IPS-15b (cell line): ENCODE data around the gene PAQR7.

Source experiments
- H3K27me3 ChIP-seq: one replicate; pipeline ENCODE4 v1.6.1; 2013; ENCODE audit warnings: low read length; ENCODE audit not compliant: control insufficient read depth, insufficient read depth
- H3K36me3 ChIP-seq: one replicate; pipeline ENCODE4 v1.6.1; 2013; ENCODE audit warnings: low read length; ENCODE audit not compliant: control insufficient read depth, insufficient read depth
- H3K4me1 ChIP-seq: one replicate; pipeline ENCODE4 v1.6.1; 2013; ENCODE audit warnings: mild to moderate bottlenecking, low read length; ENCODE audit not compliant: control insufficient read depth, insufficient read depth
- H3K4me3 ChIP-seq: one replicate; pipeline ENCODE4 v1.5.1; 2013; ENCODE audit warnings: low read depth, low read length
- H3K9ac ChIP-seq: one replicate; pipeline ENCODE4 v1.6.1; 2013; ENCODE audit warnings: low read depth, mild to moderate bottlenecking, low read length
- H3K9me3 ChIP-seq: one replicate; pipeline ENCODE4 v1.6.1; 2013; ENCODE audit warnings: mild to moderate bottlenecking, low read length; ENCODE audit not compliant: control insufficient read depth, insufficient read depth

The PAQR7 gene

GRCh38 chr1:25818569-25818968 lies 56.9 kb downstream of the PAQR7 start:
- Histone ChIP-seq H3K4me3 (peak overlapping the region; percentile 95), H3K36me3 (peaks cover 12% of the 10 kb centered on the region)

DNA sequence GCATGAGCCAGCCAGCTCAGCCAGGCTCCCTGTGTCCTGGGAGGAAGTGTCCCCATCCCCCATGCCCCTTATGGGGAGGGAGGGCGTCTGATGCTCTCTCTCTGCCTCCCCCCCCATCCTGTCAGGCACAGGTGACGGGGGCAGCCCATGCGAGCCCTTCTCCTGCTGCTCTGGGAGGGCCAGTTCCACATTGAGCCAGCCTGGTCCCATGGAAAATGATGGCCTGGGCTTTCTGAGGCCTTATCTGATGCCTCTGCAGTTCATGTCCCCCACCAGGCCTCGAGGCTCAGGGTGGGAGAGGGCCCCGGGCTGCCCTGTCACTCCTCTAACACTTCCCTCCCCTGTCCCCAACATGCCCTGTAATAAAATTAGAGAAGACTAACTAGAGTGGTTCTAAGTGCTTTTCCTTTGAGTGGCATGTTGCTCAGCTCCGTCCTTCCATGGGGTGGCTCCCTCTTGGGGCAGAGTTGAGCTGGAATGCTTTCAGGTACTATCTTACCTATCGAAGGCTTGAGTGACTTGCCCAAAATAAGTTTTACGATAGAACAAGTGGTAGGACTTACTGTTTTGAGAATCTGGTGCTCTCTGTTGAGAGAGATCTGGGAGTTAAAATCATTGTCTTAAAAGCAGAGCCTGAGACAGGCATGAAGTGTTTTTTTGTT lies 57.5 kb downstream of the PAQR7 start:
- Histone ChIP-seq H3K27me3 (peaks cover 11% of the 10 kb centered on the region), H3K4me1 (peaks cover 9% of the 10 kb centered on the region), H3K36me3 (peaks cover 13% of the 10 kb centered on the region), H3K4me3 (no peak overlapping the region), H3K9ac (no peak overlapping the region), H3K9me3 (no peaks in the 10 kb centered on the region)

More at GRCh38 chr1:25818569-25818968, 56.9 kb downstream of the PAQR7 start:
- H3K4me1 ChIP-seq, result peaks cover 9% of the 10 kb centered on the region
- no peaks in the 10 kb centered on the region for H3K9me3 ChIP-seq
- peaks cover 11% of the 10 kb centered on the region for H3K27me3 ChIP-seq
- H3K9ac ChIP-seq, result no peak overlapping the region

GRCh38 chr1:25816112-25816718 lies 59.3 kb downstream of the PAQR7 start:
- Histone ChIP-seq H3K9me3 (no peaks in the 10 kb centered on the region), H3K36me3 (peaks cover 19% of the 10 kb centered on the region)

DNA sequence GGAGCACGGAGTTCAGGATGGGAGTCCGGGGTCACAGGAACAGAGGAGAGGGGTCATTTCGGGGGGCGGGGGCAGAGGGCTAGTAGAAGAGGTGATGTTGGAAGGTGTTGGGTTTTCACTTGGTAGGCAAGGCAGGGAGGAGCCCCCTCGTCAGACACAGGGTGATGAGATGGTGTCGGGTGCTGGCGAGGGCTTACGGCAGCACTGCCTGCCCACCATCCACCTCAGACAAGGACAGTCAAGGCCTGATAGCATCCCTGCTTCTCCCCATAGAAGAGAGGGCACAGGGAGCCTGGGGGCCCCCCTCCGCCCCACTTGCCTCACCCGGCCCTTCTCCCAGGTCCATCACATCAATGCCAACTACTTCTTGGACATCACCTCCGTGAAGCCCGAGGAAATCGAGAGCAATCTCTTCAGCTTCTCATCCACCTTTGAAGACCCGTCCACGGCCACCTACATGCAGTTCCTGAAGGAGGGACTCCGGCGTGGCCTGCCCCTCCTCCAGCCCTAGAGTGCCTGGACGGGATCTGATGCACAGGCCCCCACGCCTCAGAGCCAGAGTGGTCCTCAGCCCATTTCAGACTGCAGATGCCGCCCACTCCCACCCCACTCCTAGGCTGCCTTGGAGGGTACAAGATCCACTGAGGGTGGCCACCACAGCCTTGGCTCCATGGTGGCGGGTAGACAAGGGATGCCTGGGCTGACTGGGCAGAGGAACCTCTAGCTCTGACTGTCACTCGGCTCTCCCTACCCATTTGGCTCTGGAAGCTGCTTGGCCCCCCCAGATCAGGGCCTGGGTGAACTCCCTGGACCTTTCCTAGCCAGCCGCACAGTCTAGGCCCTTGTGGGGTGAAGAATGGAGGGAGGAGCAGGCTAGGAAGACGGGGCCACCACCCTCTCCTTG lies 60.0 kb downstream of the PAQR7 start:
- no peaks in the 10 kb centered on the region for H3K27me3 ChIP-seq
- H3K4me3 ChIP-seq, result no peak overlapping the region
- H3K4me1 ChIP-seq, result peaks cover 9% of the 10 kb centered on the region
- H3K9me3 ChIP-seq, result no peaks in the 10 kb centered on the region
- H3K9ac ChIP-seq, result no peak overlapping the region
- peaks cover 21% of the 10 kb centered on the region for H3K36me3 ChIP-seq

More at GRCh38 chr1:25816112-25816718, 59.3 kb downstream of the PAQR7 start:
- Histone ChIP-seq H3K4me1 (peaks cover 9% of the 10 kb centered on the region), H3K27me3 (peaks cover 3% of the 10 kb centered on the region), H3K9ac (no peak overlapping the region), H3K4me3 (no peak overlapping the region)

DNA sequence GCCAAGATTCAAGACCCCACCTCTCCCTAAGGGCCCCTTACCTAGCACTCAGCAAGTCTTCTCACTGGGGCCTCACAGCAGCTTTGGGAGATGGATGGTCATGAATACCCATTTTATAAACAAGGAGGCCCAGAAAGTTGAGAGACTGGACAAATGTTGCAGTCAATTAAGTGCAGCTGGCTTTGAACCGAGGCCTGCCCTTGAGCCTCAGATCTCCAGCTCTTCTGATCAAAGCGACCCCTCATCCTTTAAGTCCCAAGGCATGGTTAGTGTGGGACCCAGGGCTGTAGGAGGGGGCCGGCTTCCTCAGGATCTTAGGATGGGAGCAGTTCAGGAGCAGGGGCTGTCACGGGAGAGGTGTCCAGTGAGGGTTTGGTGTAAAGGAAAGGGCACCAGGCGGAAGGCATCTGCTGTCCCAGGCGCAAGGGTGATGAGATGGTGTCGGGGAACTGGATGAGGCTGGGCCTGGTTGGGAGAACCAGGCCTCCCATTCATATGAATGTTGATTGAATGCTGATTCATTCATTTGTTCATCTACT lies 60.9 kb downstream of the PAQR7 start:
- Histone ChIP-seq H3K9ac (no peak overlapping the region), H3K4me1 (peaks cover 9% of the 10 kb centered on the region), H3K27me3 (no peaks in the 10 kb centered on the region), H3K36me3 (peaks cover 29% of the 10 kb centered on the region), H3K9me3 (no peaks in the 10 kb centered on the region), H3K4me3 (no peak overlapping the region)

GRCh38 chr1:25813734-25814471 lies 61.6 kb downstream of the PAQR7 start:
- no peaks in the 10 kb centered on the region for H3K9me3 ChIP-seq
- peaks cover 7% of the 10 kb centered on the region for H3K4me1 ChIP-seq
- H3K9ac ChIP-seq, result no peak overlapping the region
- H3K4me3 ChIP-seq, result no peak overlapping the region
- H3K27me3 ChIP-seq, result no peaks in the 10 kb centered on the region
- H3K36me3 ChIP-seq, result peaks cover 30% of the 10 kb centered on the region

DNA sequence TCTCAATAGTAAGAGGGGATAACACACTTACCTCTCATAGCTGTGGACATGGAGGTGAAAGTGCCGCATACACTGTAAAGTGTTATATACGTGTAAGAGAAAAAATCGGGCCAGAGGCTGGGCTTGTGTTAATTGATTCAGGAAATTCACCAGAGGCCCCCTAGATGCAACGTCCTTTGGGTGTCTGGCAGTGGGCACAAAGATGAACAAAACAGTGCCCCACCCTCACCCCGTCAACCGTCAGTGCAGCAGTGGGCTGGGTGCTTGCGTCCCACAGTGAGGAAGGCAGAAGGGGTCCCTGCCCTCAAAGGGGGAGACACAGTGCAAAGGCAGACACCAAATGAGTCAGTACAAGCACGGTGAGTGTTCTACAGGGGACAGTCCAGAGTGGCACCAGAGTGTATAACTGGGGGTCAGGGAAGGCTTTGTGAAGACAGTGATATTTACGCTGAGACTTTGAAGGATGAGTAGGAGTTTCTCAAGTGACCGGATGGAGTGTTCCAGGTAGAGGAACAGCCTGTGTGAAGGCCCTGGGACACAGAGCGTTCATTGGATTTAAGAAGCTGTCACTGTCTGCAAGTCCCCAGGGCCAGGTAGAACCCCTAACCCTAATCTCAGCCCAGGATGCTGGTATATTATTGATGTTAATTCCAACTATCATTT lies 62.3 kb downstream of the PAQR7 start:
- H3K9me3 ChIP-seq, result no peaks in the 10 kb centered on the region
- H3K36me3 ChIP-seq, result peaks cover 30% of the 10 kb centered on the region
- H3K4me3 ChIP-seq, result no peak overlapping the region
- H3K27me3 ChIP-seq, result no peaks in the 10 kb centered on the region
- peaks cover under 1% of the 10 kb centered on the region for H3K4me1 ChIP-seq
- H3K9ac ChIP-seq, result no peak overlapping the region
